ENCODE measurements around the gene KREMEN1. TPM values are rescaled to one million over a fixed set of nuclear protein-coding genes. Genes with fewer than 3 reads are reported as not detected.

The KREMEN1 gene
- total and polyA plus RNA-seq, 8 donors: 5.4 to 34.5 (median 11.6) TPM

- TF ChIP-seq POLR2AphosphoS5 (IDR thresholded peaks at IDR 0.05) (no peak), EP300 (IDR thresholded peaks at IDR 0.05) (no peak), POLR2A (IDR thresholded peaks at IDR 0.05) (no peak)
- TF ChIP-seq, protein P1, sequence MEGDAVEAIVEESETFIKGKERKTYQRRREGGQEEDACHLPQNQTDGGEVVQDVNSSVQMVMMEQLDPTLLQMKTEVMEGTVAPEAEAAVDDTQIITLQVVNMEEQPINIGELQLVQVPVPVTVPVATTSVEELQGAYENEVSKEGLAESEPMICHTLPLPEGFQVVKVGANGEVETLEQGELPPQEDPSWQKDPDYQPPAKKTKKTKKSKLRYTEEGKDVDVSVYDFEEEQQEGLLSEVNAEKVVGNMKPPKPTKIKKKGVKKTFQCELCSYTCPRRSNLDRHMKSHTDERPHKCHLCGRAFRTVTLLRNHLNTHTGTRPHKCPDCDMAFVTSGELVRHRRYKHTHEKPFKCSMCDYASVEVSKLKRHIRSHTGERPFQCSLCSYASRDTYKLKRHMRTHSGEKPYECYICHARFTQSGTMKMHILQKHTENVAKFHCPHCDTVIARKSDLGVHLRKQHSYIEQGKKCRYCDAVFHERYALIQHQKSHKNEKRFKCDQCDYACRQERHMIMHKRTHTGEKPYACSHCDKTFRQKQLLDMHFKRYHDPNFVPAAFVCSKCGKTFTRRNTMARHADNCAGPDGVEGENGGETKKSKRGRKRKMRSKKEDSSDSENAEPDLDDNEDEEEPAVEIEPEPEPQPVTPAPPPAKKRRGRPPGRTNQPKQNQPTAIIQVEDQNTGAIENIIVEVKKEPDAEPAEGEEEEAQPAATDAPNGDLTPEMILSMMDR (IDR thresholded peaks at IDR 0.05): no peak
- no peak for DNase-seq
- WGBS, 5 donors: 93 to 97% (median 96%) methylated on average over 2 to 3 of the region's 3 CpGs
- Histone ChIP-seq H3K27ac (no peak overlapping the region), H3K4me1 (peaks cover 0 to 17% (median 9%) of the 10 kb centered on the region in 4 donors), H3K27me3 (no peaks in the 10 kb centered on the region), H3K4me3 (no peak overlapping the region), H3K36me3 (no peaks in the 10 kb centered on the region), H3K9me3 (no peaks in the 10 kb centered on the region)
- intact Hi-C loops (cut with DNase I; ENCODE audit: low total_unique reads): no loop called here
Observed at GRCh38 chr22:29110946-29111345, 38.1 kb downstream of the KREMEN1 start.

GRCh38 chr22:29112121-29112520 is 39.3 kb downstream of the KREMEN1 start:
- intact Hi-C loops (cut with DNase I; ENCODE audit: low total_unique reads): no loop called here
- Histone ChIP-seq H3K9me3 (no peaks in the 10 kb centered on the region), H3K4me3 (no peak overlapping the region), H3K4me1 (peaks cover 0 to 24% (median 14%) of the 10 kb centered on the region in 4 donors), H3K27me3 (no peaks in the 10 kb centered on the region), H3K27ac (peak overlapping the region in 1 of 5 donors; percentile 38), H3K36me3 (no peaks in the 10 kb centered on the region)
- DNase-seq: no peak
- TF ChIP-seq, protein P1 (IDR thresholded peaks at IDR 0.05): no peak
- TF ChIP-seq POLR2A (IDR thresholded peaks at IDR 0.05) (no peak), POLR2AphosphoS5 (IDR thresholded peaks at IDR 0.05) (no peak), EP300 (IDR thresholded peaks at IDR 0.05) (no peak)
- whole genome bisulfite sequencing, 5 donors: 82 to 93% (median 89%) methylated on average over 3 of the region's 3 CpGs

- intact Hi-C loops (cut with DNase I; ENCODE audit: low total_unique reads): no loop called here
- Histone ChIP-seq H3K9me3 (no peaks in the 10 kb centered on the region), H3K4me1 (peaks cover 0 to 24% (median 14%) of the 10 kb centered on the region in 4 donors), H3K36me3 (no peaks in the 10 kb centered on the region), H3K4me3 (no peak overlapping the region), H3K27ac (peak overlapping the region in 2 of 5 donors; percentile 38 to 40), H3K27me3 (no peaks in the 10 kb centered on the region)
- TF ChIP-seq, protein P1 (IDR thresholded peaks at IDR 0.05): no peak
- TF ChIP-seq POLR2A (IDR thresholded peaks at IDR 0.05): no peak
- no peak for TF ChIP-seq EP300 (IDR thresholded peaks at IDR 0.05)
- TF ChIP-seq POLR2AphosphoS5 (IDR thresholded peaks at IDR 0.05): no peak
- 64 to 84% (median 72%) methylated on average over 7 of the region's 7 CpGs for WGBS, 5 donors
- DNase-seq: no peak
Observed at GRCh38 chr22:29112681-29113080, 39.8 kb downstream of the KREMEN1 start.

- intact Hi-C loops (cut with DNase I; ENCODE audit: low total_unique reads): no loop called here
- no peaks in the 10 kb centered on the region for H3K27me3 ChIP-seq
- H3K9me3 ChIP-seq: no peaks in the 10 kb centered on the region
- 49 to 61% (median 53%) methylated on average over 4 of the region's 4 CpGs for WGBS, 5 donors
- H3K36me3 ChIP-seq: no peaks in the 10 kb centered on the region
- no peak for DNase-seq
- peaks cover 0 to 24% (median 14%) of the 10 kb centered on the region in 4 donors for H3K4me1 ChIP-seq
- TF ChIP-seq POLR2AphosphoS5 (IDR thresholded peaks at IDR 0.05) (no peak), EP300 (IDR thresholded peaks at IDR 0.05) (no peak), POLR2A (IDR thresholded peaks at IDR 0.05) (no peak)
- TF ChIP-seq, protein P1 (IDR thresholded peaks at IDR 0.05): no peak
- no peak overlapping the region for H3K4me3 ChIP-seq
- H3K27ac ChIP-seq: peak overlapping the region in 1 of 5 donors; percentile 38
Observed at GRCh38 chr22:29113319-29113718, 40.5 kb downstream of the KREMEN1 start.
